T follicular helper cell (primary cell): Measurements from ENCODE around the gene CDH13.

ENCODE experiments used
- DNase-seq: peaks from one replicate; pipeline ENCODE4 v3.0.0-alpha.2; 2020; ENCODE audit warnings: low read depth

The CDH13 gene

DNA sequence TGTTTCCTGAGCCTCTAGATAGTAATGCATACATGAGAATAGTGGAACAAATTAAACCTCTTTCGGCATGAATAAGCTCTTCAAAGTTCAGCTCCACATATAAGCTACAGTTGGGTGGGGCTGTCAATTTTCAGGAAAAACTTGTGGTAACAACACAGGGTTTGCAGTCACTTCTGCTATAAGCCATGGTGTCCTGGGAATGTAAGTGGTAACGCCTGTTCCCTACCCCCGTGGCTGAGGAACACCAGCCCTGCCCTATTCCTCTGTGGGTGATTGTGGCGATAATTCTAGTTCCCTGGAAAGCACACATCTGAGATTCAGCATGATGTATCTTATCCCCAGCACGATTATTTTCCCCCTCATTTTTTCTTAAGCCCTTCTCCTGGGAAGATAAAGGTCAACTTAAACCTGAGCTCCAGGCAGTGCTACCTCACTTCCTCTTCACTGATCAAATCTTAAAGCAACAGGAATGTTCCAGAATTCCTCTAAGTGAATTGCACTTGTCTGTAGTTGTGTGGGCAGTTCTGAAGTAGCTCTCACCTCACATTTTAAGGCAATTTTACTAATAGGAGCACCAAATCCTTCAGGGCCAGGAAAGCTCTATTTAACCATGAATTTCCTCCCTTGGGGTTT lies 680.3 kb downstream of the CDH13 start:
- DNase-seq: no peak

- no peak for DNase-seq
Observed at GRCh38 chr16:83307594-83307992, 680.8 kb downstream of the CDH13 start.

DNA sequence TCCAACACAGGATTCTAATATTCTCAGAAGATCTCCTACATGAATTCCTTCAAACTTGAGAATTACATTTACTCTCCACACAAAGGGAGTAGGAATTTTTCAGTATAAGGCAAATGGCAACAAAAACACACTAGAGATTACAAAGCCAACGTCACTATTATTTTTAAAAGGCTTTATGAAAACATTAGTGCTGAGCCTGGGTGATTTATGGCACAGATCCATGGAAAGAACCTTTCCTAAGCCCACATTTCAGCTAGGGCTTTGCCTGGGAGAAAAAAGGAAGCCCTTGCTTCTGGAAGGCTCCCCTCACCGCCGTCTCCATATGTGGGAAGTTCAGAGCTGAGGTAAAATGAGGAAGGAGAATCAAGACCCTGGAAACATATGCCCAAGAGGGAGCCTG lies 681.6 kb downstream of the CDH13 start:
- no peak for DNase-seq

- no peak for DNase-seq
Observed at GRCh38 chr16:83310816-83311215, 684.0 kb downstream of the CDH13 start.

GRCh38 chr16:83312015-83312717 lies 685.4 kb downstream of the CDH13 start:
- DNase-seq: no peak

DNA sequence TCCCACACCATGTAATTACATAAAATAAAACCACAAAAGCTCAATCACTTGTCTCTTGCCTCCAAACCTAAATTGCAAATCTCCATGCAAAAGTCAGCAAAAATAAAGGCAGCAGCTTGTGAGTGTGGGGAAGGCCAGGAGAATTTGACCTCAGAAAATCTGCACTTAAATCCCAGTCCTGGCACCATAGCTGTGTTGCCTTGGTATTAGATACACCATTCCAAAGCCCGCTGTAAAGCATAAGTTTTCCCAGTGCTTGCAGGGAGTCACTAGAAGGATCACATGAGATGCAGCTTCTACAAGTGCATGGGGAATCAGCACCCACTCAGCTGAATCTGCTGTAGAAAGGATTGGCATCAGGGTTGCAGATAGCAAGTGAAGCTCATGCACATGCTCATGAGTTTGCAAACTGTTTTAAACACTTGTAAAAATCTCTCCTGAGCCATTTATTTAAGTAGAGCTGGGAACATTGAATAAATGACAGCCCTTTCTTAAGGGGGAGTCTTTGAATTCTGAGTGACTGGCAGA lies 686.0 kb downstream of the CDH13 start:
- no peak for DNase-seq

DNA sequence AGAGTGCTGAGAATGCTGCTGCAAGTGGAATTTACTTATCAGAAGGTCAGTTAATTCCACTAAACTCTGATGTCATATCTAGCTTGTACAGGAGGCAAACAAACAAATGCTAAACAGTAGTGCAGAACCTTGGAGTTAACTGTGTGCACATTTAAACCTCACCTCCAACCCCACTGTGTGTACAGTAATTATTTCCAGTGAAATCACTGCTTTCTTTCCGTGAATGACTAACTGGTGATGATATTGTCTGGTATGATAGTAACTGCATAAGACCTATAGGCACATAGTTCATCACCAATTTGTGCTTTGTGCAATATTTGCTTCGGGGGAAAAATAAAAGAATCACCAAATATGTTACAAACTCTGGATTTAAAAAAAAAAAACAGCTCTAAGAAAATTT lies 688.5 kb downstream of the CDH13 start:
- no peak for DNase-seq

DNA sequence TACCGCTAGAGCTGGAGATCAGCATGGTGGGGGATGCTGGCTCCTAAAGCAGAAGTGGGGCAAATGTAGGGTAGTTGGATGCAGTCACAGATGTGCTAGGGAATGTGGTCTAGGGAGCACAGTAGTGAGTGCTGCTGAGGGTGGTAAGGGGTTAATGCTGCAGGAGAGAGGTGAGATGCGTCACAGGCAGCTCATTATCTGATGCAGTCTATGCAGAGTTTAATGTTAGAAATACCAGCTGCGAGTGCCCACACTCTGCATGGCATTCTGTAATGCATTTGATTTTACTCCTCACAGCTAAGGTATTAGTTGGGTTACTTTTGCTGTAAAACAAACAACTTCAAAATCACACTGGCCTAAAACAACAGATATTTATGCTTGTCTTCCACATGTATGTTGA lies 689.7 kb downstream of the CDH13 start:
- no peak for DNase-seq

- DNase-seq: no peak
Observed at GRCh38 chr16:83318390-83318789, 691.6 kb downstream of the CDH13 start.

DNA sequence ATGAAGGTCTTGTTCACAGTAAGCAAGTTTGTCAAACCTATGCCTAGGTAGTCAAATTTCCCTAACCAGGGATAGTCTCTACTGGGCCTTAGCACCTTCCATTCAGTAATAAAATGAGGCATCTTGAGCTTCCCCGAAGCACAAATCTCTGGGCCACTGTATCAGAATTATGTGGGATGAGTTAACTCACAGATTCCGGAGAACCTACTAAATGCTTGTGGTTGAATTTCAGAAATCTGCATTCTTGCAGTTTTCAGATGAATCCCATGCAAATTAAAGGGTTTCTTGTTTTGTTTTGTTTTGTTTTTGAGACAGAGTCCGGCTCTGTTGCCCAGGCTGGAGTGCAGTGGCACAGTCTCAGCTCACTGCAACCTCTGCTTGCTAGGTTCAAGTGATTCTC lies 702.2 kb downstream of the CDH13 start:
- DNase-seq: no peak

GRCh38 chr16:83329441-83329840 lies 702.7 kb downstream of the CDH13 start:
- DNase-seq: no peak

DNA sequence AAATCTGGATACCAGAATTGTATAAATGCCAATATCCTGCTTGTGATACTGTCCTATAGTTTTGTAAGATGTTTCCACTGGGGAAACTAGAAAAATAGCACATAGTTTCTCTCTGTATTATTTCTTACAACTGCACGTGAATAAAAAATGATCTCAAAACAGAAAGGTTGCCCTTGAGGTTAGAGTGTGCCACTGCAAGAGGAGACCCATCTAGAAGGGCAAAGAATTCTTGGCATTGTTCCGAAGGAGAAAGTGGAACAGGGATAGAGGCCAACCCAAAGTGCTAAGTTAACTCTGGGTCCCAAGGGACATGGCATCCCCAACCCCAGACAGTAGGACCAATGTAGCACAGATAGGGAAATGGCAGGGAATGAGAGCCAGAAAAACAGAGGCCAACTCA lies 703.5 kb downstream of the CDH13 start:
- DNase-seq: no peak

DNA sequence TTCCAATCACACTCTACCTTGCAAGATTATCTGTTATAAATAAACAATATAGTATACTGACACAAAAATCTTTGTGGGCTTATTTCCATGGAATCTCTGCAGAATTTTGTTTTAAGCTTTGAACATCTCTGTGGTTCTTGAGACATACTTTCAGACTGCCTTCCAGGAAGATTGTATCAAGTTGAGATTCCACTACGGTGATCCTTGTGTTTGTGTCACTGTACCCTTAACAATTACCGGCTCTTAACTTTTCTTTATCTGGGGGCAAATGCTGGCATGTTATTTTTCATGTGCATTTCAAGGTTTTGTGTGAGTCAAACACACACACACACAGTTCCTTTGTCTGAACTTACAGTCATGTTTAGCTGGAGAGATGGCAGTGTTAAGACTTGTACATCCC lies 708.3 kb downstream of the CDH13 start:
- no peak for DNase-seq

- no peak for DNase-seq
Observed at GRCh38 chr16:83336603-83337002, 709.8 kb downstream of the CDH13 start.

DNA sequence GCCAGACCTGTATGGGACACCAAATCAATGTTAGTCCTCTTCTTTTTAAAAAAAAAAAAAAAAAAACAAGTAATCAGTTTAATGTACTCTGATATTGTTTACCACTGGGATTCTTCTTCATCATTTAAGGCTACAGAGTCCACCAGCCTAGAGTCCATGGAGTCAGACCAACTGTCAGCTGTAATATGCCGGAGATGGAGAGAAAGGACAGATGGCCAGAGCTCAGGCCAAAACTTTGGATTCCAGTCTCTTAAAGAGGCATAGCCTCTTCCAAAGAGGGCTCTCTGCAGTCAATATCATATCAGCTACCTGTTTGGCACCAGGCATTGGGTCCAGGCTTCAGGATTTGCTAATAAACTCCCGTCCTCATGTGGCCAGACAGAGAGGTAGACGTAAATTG lies 711.4 kb downstream of the CDH13 start:
- DNase-seq: no peak

- no peak for DNase-seq
Observed at GRCh38 chr16:83338941-83339340, 712.2 kb downstream of the CDH13 start.

- DNase-seq: no peak
Observed at GRCh38 chr16:83343935-83344366, 717.2 kb downstream of the CDH13 start.

- no peak for DNase-seq
Observed at GRCh38 chr16:83345846-83346640, 719.3 kb downstream of the CDH13 start.

DNA sequence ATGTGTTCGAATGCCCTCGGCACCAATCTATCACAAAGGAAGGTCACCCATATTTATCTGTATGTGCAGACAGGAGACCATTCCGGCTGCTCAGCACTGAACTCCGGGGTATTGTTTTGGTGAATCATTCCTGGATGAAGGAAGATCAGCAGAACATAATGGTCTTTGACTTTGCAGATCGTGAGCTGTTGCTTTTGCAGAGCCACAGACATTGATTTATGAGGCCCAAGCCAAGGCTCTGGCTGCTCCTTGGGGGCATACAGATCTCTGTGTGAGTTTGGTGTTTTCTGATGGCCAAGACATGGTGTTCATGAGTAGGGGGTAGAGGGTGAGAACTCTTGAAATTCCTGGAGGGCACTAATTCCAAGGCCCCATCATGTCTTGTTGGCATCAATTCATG lies 722.2 kb downstream of the CDH13 start:
- DNase-seq: no peak

DNA sequence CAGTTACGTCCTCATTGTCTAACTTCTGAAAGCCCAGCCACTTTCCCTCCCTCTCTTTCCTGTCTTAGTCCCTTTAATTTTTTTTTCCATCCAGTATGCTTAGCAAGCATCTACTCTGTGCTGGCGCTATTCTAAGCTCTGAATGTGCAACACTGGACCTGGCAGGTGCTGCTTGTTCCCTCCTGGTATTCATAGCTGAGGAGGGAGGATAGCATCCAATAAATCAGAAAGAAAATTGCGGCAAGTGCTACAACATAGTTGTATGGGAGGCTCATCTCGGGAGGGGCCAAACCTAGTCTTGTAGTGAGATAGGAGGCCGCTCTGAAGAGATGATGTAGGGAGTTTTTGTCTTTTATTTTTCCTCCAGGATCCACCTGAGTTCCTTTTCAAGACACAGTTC lies 723.7 kb downstream of the CDH13 start:
- no peak for DNase-seq

- DNase-seq: no peak
Observed at GRCh38 chr16:83351846-83352245, 725.1 kb downstream of the CDH13 start.

GRCh38 chr16:83353241-83353640 lies 726.5 kb downstream of the CDH13 start:
- DNase-seq: no peak

- DNase-seq: no peak
Observed at GRCh38 chr16:83354015-83354414, 727.2 kb downstream of the CDH13 start.
